Stimulated activated CD8-positive, alpha-beta memory T cell treated with anti-CD3 and anti-CD28 coated beads, Interleukin-7, amount 100 ng/mL, for 4 hours (primary cell): ENCODE data around the gene MYBPC3.

Experiments used
- DNase-seq, 2 donors: peaks; one replicate each; pipeline ENCODE4 v3.0.0-alpha.2; 2020; ENCODE audit warnings: low read depth in 2 of 2

MYBPC3 gene

GRCh38 chr11:47357985-47358730 is 5.7 kb upstream of the MYBPC3 start:
- DNase-seq = no peak

DNA sequence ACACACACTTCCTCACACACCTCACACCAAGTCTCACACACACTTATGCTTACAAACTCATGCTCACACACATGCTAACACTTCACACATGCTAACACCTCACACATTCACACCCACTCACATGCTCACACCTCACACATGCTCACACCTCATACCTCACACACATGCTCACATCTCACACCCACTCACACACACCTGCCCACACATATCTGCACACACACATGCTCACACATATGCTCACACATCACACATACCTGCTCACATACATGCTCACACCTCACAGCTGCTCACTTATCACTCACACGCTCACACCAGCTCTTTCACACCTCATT is 4.5 kb upstream of the MYBPC3 start:
- no peak for DNase-seq

DNA sequence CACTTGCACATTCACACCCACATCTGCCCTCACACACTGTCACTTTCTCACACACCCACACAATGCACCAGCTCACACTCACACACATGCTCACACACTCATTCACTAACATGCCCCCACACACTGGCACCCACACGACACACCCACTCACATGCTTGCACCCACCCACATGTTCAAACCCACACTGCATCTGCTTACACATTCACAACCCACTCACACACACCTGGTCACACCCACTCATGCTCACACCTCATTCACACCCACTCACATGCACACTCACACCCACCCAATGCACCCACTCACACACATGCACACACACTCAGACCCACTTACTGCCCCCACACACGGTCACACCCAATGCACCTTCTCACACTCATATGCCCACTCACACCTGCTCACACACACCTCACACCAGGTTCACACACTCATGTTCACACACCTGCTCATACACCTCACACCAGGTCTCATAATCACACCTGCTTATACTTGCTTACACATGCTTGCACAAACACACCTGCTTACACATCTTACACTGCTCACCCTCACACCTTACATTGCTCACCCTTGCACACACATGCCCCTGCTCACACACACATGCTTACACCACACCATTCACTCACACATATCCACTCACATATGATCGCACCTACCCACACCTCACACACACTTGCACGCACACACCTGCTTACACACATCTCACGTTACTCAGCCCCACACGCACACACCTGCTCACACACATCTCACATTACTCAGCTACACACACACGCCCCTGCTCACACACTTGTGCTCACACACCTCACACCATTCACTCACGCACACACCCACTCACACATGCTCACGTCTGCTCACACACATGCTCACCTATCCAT is 3.9 kb upstream of the MYBPC3 start:
- no peak for DNase-seq

GRCh38 chr11:47355283-47356128 is 3.0 kb upstream of the MYBPC3 start:
- DNase-seq = no peak

DNA sequence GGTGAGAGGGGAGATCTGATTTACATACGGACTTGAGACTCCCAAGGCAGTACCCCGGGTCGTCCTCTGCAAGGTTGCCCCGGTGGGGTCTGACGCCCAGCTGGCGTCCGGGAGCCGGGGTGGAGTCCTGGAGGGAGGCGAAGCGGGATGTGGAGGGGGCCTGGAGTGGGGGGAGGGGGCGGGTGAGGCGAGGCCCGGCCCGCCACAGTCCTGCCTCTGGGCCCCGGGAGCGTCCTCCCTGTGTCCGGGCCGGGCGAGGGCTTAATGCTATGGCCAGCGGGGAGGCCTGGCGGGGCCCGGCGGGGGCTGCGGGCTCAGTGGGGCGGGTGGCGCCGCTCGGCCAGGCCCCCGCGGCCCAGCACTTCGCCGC is 2.4 kb upstream of the MYBPC3 start:
- DNase-seq = no peak

GRCh38 chr11:47353978-47354774 is 1.7 kb upstream of the MYBPC3 start:
- DNase-seq = no peak

GRCh38 chr11:47351156-47352126 is 1.1 kb downstream of the MYBPC3 start:
- DNase-seq = no peak

GRCh38 chr11:47350315-47350714 is 2.2 kb downstream of the MYBPC3 start:
- no peak for DNase-seq

DNA sequence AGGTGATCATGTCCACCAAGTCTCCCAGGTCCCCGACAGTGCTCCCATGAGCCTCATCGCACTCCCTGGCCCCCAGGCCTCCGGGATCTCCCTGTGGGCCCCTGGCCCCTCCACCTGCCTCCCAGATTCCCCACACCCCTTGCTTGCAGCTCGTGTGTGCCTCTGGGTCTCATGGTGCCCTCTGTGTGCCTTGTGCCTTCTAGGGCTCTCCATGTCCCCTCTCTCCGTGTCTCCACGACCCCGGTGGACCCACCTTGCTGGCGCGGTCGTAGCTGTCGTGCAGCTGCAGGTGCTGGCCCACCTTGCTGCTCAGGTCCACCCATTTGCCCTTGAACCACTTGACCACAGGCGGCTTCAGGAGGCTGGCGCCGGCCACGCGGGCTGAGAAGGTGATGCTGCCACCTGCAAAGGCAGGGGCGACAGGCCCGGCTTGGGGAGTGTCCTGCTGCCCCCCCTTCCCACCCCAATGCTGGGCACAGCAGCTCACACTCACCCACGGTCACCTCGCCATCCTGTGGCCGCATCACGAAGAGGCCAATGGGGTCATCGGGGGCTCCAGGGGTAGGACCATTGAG is 2.9 kb downstream of the MYBPC3 start:
- no peak for DNase-seq

- DNase-seq = no peak
Observed at GRCh38 chr11:47348859-47349258, 3.6 kb downstream of the MYBPC3 start.

GRCh38 chr11:47348131-47348802 is 4.2 kb downstream of the MYBPC3 start:
- no peak for DNase-seq

DNA sequence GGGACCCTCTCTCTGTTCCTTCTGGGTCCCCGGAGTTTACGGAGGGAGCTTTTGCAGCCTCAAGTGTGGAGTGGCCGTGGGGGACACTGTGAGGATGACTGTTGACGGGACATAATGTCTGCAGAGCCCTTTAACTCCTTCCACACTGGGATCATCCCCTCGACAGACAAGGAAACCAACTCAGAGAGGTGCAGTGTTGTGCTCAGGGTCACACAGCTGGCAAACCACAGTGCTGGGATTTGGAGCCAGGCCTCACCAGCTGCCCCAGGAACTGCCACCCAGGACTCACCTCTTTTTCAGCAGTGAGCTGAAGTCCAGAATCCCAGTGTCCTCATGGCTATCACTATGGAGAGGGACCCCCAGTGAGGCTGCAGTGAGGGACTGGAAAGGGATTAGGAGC is 5.4 kb downstream of the MYBPC3 start:
- DNase-seq = no peak

DNA sequence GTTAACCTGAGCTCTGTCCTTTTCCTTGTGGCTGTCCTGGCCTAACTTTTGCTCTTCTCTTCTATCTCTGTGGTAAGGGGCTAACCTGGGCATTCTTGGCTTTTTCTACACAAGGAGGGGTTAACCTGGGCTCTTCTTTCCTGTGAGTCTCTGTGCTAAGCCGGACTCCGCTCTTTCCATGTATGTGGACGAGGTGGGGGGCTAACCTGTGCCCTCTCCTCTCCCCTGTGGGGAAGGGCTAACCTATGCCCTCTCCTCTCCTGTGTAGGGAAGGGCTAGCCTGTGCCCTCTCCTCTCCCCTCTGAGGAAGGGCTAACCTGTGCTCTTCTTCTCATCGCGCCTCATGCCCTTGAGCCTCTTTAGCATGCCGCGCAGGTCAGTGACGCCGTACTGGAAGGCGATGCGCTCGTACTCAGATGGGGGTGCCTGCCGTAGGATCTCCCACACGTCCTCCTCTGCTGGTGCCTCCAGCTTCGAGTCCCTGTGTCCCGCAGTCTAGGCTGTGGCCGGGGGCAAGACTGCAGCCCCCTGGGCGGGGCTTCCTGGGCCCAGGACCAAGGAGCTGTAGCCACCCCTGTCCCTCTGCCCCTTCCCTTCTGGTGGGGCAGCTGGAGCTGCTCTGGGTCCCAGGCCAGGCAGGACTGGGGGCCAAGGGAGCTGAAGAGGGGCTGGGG is 6.5 kb downstream of the MYBPC3 start:
- DNase-seq = no peak

DNA sequence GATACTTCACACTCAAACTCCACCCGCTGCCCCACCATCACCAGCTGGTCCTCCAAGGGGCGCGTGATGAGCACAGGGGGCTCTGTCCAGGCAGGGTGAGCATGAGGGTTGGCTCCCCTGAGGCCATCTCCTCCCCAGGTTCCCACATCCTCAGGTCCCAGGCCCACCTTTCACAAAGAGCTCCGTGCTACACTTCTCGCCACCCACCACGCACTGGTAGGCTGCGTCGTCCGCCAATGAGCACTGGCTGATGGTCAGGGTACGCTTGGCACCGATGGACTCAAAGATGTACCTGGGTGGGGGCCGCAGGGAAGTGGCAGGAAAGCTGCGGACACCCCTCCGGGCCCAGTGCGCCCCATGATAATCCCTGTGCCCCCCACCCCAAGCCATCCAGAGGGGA is 9.6 kb downstream of the MYBPC3 start:
- DNase-seq = no peak

GRCh38 chr11:47342036-47342803 is 10.3 kb downstream of the MYBPC3 start:
- DNase-seq = no peak

DNA sequence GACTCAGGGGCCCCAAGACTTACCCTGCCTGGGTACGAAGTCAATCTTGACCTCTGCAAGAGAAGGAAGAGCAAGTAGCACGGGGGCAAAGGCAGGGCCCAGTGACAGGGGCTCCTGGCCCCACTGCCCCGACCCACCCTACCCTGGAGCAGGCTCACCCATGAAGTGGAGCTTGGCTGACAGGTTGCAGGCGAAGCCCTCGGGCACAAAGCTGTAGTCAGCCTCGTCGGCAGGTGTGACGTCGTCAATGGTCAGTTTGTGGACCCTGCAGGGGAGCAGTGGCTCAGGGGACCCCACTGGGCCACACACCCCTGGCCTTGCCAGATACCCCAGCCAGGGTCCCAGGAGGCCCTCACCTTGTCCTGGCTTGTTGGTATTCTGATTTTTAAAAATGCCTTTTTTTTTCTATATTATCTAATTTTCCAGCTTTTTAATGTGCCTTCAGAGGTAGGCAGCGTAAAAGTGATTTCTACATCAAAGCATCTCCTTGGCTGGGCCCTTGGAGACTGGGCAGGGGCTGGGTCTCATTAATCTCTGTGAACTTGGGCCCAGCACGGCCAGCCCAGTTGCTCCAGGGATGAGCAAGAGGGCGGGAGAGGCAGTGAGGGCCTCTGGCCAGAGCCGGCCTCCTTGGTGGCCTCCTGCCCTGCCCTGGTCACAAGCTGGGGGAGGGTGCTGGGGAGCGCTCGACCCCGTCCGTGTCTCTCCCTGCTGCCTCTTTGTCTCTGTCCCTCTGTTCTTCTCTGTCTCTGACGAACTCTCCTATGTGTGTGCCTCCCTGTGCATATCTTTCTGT is 11.3 kb downstream of the MYBPC3 start:
- no peak for DNase-seq

- DNase-seq = no peak
Observed at GRCh38 chr11:47340010-47340409, 12.5 kb downstream of the MYBPC3 start.
